GM21619 (cell line): ENCODE results near the gene SH2D3C.

Experiments
- ATAC-seq: cut with Tn5 transposase; IDR thresholded peaks from one replicate; pipeline ENCODE4 v1.9.1; 2021; ENCODE audit not compliant: unreplicated experiment

Gene SH2D3C

GRCh38 chr9:127809002-127809539, 30.6 kb upstream of the SH2D3C start:
- ATAC-seq, result no peak

DNA sequence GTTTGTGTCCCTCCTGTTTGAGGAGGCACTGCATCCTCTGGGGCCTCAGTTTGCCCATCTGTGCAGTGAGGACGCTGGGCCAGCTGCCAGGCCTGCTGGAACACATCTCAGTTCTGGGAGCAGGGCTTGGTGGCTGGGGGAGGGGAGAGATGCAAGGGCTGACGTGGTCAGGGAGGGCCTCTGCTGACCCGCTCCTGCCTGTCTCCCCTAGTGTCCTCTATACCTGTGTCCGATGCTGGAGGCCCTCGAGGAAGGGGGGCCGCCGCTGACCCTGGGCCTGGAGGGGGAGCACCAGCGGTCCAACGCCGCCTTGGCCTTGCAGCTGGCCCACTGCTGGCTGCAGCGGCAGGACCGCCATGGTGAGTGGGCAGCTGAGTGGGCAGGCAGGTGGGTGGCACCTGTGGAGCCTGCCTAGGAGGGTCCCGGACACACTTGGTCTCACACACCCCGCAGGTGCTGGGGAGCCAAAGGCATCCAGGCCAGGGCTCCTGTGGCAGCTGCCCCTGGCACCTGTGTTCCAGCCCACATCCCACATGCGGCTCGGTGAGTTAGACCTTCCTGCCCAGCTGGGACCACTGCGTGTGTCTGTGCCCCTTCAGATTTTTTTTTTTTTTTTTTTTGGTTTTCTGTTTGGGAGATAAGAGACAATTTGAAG, 30.0 kb upstream of the SH2D3C start:
- ATAC-seq, result no peak

DNA sequence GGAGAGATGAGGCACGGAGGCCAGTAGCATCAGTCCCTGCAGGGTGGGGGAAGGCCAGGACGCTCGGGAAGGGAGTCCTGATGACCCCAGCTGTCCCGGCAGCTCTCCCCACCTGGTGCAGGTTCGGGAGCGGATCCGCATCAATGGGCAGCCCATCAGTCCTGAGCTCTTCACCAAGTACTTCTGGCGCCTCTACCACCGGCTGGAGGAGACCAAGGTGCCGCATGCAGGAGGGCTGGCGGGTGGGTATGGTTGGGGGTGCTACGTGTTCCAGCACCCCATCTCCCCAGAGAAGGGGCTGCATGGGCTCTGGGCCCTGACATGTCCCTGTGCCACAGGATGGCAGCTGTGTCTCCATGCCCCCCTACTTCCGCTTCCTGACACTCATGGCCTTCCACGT, 28.4 kb upstream of the SH2D3C start:
- no peak for ATAC-seq

DNA sequence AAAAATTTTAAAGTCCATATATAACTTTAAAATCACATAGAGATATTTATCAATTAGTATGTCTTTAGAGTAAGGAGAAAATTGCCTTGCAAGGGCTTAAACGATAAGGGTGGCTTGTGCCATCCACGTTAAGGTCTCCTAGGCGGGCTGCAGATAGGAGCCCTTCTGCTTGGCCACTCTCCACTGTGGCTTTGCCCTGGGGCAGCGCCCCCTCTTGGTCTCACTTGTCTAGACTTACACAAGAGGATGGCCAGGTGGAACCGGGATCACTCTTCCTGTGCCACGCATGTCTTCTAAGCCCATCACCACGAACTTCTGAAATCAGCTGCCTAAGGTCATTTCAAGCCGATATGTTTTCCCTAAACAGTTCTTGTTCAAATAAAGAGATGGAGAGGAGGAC, 27.2 kb upstream of the SH2D3C start:
- ATAC-seq, result no peak

- no peak for ATAC-seq
These were observed 25.3 kb upstream of the SH2D3C start for GRCh38 chr9:127803507-127804352.

DNA sequence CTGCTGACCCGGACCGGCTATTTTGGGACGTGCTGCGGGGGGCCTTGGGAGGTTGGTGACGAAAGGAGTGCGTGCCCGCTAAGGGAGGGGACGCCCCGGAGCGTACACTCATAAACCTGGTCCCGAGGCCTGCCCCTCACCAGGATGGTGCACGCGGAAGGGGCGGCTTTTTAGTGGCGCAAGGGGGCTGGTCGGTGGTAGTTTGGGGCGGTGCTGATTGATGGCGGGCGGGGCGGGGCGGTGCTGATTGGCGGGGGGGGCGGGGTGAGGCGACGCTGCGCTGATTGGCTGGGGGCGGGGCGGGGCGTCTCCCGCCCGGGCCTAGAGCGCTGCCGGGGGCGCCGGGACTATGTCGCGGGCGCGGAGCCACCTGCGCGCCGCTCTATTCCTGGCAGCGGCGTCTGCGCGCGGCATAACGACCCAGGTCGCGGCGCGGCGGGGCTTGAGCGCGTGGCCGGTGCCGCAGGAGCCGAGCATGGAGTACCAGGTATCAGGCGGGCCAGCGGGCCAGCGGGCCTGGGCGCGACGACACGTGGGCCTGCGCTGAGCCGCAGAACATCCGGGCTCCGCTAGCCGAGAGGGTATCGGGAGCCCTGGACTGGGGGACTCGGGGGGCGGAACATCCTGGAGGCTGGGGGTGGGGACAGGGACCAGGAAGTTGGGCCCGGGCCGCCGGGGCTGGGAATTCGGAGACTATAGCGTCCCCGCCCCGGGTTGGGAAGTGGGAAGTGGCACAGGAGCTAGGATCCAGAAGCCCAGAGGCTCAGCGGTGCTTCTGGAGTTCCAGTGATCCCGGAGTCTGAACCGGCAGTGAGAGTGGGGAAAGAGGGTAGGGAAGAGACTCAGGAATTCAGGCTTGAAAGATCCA, 24.3 kb upstream of the SH2D3C start, which contains the start of gene FPGS:
FPGS (plus strand) TSS at position 307 of the 868 bp plus-strand sequence; CDS start at position 350, 43 bp downstream.
- ATAC-seq, result peak; percentile 69

GRCh38 chr9:127801955-127802575, 23.6 kb upstream of the SH2D3C start:
- no peak for ATAC-seq

DNA sequence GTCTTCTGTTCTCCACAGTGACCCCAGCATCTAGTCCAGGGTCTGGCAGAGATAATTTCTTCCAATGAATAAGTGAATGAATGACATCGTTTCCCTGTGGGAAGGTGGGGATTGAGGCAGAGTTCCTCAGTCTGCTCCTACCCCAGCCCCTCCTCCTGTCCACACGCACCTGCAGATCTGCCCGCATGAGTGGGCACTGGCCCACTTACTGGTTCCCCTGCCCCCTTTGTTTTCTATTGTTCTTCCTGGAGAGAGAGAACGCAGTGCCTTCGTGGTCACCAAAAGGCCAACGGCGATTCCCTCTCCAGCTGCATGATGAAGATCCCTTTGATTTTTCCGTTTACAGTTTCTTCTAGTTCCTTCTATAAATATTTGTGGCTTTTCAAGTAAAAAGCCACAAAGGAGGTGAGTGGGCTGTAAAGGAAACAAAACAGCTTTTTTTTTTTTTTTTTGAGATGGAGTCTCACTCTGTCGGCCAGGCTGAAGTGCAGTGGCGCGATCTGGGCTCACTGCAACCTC, 18.4 kb upstream of the SH2D3C start:
- no peak for ATAC-seq

GRCh38 chr9:127796225-127796813, 17.9 kb upstream of the SH2D3C start:
- ATAC-seq, result no peak

- no peak for ATAC-seq
These were observed 15.7 kb upstream of the SH2D3C start for GRCh38 chr9:127794001-127794791.

- ATAC-seq, result no peak
These were observed 14.7 kb upstream of the SH2D3C start for GRCh38 chr9:127793093-127793708.

DNA sequence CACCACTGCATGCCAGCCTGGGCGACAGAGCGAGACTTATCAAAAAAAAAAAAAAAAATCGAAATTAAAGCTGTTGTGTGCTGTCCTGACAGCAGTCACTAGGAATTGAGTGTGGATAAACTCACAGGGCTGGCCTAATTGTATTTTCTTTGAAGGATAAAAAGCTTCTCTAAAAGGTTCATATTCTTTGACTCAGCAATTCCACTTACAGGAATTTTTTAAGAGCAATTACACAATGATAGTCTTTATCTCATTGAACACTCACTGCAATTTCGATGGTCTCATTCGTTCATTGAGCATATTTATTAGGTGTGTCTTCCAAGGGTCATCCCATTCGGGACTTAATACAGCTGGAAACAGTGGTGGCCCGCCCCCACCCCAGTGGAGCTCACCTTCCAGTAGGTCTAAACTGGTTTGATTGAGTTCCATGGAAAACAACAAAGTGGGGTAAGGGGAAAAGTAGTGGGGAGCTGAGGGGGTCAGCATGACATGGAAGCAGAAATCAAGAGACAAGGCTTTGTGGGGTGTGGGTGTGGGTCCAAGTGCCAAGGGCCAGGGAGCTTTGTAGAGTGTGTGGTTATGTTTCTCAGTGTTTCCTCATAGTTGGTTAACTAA, 14.1 kb upstream of the SH2D3C start:
- ATAC-seq, result no peak

DNA sequence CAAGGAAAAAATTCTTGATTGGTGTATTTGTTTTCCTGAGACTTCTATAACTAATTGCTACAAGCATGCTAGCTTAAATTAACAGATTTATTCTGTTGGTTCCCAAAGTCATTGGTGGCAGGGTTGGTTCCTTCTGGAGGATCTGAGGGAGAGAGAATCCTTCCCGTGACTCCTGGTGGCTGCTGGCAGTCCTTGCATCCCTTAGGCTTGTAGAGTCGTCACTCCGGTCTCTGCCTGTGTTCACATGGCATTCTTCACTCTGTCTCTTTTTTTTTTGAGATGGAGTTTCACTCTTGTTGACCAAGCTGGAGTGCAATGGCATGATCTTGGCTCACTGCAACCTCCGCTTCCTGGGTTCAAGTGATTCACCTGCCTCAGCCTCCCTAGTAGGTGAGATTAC, 12.6 kb upstream of the SH2D3C start:
- no peak for ATAC-seq

- ATAC-seq, result no peak
These were observed 11.8 kb upstream of the SH2D3C start for GRCh38 chr9:127790094-127790855.

GRCh38 chr9:127789179-127789578, 10.7 kb upstream of the SH2D3C start:
- ATAC-seq, result no peak

DNA sequence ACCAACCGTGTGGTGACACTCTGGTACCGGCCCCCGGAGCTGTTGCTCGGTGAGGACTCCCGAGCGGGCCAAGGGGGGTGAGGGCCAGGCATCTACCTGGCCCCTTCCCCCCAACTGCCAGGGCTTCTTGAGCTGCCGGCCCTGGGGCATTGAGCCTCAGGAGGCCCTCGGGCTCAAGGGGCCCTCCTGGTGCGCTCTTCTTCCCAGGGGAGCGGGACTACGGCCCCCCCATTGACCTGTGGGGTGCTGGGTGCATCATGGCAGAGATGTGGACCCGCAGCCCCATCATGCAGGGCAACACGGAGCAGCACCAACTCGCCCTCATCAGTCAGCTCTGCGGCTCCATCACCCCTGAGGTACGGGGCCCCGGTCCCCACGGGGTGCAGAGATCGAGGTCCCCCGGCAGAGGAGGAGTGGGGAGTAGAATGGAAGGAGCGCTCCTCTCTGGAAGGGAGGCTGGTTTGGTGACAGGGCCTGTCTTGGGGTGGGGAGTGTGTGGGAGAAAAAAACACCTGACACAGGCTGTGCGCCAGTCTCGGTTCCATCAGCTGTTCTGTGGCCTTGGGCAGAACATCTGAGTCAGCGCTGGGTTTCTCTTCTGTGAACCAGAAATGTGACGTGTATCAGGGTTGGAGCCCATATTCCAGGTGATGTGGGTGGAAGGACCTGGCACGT, 10.0 kb upstream of the SH2D3C start:
- no peak for ATAC-seq

DNA sequence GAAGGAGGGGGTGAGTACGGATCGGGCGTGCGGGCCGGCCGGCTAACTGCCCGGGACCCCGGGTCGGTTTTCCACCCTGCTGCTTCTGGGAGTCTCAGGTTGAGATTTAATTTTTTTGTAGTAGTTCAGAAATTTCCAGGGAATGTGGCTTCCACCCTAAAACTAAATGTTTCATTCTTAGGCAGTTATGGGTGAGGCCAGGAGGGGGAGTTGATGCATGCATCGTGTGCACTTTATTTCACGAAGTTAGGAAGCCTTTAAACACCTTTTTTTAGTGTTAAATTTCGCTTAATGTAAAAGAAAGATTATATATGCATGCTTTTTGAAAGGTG, 8.3 kb upstream of the SH2D3C start:
- ATAC-seq, result no peak
